GM19468 (cell line): ENCODE data around the gene DOLPP1.
A peak's percentile ranks its signal among the peaks of the same experiment; 100 is the strongest.
"Not testable (repeated sequence)": the region's sequence is repeated elsewhere in the genome, so short reads cannot be mapped to it uniquely, and the experiment has no call there.

Experiments used
- ATAC-seq: cut with Tn5 transposase; IDR thresholded peaks from one replicate; pipeline ENCODE4 v1.9.1; 2021; ENCODE audit warnings: mild to moderate bottlenecking, moderate library complexity, moderate number of reproducible peaks; ENCODE audit not compliant: unreplicated experiment; ENCODE audit errors: extremely low read depth

Gene DOLPP1, protein sequence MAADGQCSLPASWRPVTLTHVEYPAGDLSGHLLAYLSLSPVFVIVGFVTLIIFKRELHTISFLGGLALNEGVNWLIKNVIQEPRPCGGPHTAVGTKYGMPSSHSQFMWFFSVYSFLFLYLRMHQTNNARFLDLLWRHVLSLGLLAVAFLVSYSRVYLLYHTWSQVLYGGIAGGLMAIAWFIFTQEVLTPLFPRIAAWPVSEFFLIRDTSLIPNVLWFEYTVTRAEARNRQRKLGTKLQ

DNA sequence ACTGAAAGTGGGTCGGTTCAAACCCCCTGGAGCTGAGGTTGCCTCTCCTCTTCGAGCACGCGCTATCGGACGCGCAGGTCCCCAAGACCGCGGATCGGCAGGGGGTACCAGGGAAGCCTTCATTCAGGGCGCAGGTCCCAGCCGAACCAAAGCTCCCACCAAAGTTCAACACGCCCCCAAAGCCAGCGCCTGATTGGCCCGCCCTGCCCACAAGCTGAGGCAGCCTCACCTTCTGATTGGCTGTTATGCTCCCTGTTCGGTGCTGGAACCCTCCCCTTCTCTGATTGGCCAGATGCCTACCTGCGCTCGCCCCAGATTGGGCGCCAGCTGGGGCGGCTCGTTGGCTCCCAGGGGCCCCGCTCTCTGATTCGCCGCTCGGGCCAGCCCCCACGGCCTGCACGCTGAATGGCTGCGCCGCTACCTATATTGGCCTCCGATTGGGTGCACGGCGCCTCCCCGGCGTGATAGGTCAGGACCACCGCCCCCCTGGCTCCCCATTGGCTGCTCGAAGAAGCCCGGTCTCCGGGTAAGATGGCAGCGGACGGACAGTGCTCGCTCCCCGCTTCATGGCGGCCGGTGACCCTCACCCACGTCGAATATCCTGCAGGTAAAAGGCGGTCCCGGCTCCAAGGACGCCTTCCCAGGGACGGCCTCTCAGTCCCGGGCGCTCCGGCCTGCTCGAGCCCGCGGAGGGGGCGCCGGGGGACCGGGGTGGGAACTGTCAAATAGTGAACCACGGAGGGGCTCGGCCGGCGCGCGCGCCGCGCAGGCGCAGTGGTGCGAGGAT lies at the start of gene DOLPP1:
Gene DOLPP1, plus strand, starts transcription at position 511 of the 787 bp plus-strand sequence. Its CDS starts 21 bp downstream, at position 532.
- ATAC-seq = peak; percentile 95

DNA sequence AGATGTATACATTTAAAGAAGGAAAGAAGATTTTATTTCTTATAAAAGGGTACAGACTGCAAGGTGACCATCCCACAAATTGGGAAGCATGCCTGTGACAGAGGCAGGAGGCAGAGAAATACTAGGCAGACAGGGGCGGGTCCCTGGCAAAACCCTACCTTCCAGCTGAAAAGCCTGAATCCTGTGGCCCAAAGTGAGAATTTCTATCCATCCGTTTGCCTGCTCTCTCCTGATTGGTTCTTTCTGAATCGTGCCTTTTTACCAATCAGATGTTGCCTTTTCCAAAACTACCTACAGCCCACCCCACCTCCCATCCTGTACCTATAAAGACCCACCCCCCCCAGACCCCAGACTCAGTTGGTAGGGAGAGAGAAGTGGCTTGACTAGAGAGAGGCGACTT lies 49.4 kb upstream of the DOLPP1 start:
- ATAC-seq = no peak

DNA sequence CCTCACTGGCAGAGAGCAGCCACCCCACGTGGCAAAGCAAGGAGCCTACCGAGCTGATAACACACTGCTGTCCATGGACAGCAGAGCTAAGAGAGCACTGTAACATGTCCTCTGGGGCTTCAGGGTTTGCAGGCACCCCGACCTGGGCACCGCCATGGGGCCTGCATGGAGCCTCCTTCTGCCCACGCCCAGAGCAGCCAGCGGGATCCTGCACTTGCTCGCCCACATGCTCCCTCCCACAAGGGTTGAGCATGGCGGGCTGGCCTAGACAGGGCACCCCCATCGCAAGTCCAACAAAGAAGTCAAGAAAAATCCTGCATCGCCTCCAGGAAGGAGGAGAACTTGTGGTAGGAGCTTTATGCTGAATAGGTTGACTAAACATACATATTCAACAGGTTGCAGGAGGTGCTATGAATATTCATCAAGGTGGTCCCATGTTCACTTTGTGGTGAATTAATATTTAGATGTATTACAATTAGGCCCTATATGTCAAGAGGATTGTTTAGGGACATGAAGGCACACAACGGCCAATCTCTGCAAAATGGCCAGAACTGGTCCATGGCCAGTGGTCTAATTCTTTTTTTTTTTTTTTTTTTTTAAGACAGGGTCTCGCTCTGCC lies 48.3 kb upstream of the DOLPP1 start:
- ATAC-seq = no peak

DNA sequence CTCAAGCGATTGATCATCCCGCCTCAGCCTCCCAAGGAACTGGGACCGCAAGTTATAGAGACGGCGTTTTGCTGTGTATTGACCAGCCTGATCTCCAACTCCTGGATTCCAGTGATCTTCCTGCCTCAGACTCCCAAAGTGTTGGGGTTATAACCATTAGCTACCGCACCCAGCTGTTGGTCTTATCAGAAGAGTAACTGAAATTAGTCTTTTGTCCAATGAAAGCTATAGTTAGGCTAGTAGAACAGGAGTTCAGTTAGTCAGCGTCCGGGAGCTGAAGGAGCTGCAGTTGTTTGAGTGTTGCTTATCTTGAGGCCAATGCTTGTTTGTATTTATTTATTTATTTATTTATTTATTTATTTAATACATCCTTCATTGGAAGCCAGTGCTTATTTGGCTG lies 47.7 kb upstream of the DOLPP1 start:
- ATAC-seq = no peak

DNA sequence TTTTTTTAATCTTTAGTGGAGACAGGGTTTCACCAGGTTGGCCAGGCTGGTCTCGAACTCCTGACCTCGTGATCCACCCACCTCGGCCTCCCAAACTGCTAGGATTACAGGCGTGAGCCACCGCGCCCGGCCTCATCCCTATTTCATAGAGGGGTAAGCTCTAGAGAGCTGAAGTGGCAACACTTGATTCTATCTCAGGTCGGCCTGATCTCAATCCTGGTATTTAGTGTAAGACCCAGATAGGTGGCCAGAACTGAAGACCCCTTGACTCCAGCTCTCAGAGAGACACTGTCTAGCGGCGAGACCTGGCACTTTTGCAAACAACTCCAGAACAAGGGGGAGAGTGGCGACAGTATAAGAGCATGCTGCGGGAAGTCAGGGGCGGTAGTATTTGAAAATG lies 45.1 kb upstream of the DOLPP1 start:
- ATAC-seq = not testable (repeated sequence)

DNA sequence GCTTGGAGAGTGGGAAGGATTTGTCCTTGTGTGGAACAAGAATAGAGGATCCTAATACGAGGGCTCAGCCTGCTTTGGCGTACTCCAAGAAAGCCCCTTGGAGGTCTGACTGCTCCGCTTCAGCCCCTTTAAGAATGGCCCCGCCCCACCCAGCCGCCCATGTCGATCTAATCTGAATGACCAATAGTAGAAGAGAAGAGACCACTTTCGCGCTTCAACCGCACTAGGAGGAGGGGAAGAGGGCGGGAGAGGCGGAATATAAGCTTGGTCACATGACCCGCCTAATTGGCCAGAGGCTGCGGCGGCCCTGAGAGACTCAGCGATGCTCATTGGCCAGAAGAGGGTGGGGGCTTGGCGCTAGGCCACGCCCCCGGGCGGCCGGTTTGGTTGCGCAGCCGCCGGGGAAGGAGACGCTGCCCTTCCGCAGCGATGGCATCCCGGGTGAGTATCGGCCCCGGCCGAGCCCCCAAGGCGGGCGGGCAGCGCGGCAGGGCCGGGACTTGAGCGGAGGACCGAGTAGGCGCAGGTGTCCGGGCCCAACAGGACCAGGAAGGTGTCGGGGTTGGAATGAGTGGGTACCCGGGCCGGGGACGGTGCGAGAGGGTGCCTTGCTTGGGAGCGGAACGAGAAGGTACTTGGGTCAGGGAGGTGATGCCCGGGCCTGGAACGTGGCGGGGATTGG lies 44.5 kb upstream of the DOLPP1 start, which contains the start of gene MIGA2:
Gene MIGA2, plus strand, starts transcription at position 386 of the 682 bp plus-strand sequence. CDS start 3,969 bp downstream, outside the sequence.
- peak; percentile 96 for ATAC-seq

DNA sequence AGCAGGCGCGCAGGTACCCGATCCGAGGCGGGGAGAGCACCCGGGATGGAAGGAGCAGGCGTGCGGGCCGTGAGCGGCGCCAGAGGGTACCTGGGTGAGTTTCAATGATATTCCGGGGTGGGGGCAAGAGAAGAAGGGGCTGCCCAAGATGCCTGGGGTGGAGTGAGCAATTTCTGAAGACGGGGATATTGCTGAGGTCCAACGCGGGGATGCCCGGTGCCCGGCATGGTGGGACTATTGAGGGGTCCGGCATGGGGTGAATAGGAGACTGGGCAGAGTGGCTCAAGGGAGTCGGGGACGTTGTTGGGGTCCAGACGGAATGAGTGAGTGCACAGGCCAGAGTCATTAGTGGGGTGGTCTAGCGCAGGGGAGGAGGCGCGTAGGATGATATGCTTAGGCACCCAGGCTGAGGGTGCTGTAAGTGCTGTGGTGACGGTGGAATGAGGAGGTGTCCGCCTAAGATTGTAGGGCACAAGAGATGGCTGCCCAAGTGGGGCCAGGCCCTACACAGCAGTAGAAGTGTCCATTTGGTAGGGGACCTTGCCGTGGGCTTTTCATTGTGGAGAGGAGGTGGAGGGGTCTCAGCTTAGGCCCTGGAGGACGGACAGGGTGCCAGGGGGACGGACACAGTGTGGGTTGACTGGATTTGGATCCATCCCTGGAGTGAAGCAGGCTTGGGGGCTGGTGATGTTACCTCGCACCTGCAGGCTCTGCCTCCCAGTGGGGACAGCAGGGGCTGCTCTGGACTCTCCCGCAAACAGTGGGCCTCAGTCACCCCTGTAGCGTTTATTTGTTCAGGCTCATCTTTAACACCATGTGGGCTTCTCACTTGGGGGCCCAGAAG lies 43.8 kb upstream of the DOLPP1 start:
- no peak for ATAC-seq

DNA sequence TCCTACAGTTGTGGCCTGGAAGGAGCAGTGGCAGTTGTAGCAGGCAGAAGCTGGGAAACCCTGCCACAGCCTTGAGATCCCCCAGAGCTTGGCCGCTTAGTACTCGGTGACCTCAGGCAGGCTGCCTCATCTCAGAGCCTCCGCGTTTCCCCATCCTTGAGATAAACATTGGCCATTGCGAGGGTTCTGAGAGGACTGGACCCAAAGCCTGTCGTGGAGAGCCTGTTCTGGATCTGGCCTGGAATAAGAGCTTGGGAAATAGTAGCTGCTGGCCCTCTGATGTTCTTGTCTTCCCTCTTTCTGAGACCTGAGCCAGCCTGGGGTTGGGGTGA lies 43.2 kb upstream of the DOLPP1 start:
- no peak for ATAC-seq

DNA sequence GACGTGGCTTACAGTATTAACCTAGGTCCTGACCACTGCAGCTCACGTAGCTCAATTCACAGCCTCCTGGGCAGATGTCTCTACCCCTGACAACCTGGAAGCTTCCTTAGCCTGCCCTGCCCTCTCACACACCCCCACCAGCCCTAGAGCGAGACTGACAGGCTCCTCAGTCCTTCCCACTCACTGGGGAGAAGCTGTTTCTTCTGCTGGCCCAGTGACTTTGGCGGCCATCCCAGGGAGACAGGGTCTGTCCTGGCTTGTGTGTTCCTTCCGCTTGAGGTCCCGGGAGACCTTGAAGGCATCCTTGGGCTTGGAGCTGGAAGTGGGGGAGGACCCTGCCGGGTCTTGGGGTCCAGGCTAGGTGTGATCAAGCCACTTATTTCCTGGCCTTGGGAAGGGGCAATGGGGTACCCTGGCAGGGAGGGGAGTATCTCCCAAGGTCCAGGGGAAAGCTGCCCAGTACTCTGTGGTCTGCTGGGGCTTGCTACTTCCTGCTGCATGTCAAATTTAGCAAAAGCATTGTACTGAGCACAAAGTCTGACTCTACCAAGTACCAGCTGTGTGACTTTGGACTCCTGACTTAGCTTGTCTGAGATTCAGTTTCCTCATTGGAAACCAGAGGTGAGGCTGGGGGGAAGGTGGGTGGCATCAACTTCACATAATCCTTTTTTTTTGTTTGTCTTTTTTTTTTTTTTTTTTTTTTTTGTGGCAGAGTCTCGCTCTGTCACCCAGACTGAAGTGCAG lies 42.6 kb upstream of the DOLPP1 start:
- ATAC-seq = no peak

DNA sequence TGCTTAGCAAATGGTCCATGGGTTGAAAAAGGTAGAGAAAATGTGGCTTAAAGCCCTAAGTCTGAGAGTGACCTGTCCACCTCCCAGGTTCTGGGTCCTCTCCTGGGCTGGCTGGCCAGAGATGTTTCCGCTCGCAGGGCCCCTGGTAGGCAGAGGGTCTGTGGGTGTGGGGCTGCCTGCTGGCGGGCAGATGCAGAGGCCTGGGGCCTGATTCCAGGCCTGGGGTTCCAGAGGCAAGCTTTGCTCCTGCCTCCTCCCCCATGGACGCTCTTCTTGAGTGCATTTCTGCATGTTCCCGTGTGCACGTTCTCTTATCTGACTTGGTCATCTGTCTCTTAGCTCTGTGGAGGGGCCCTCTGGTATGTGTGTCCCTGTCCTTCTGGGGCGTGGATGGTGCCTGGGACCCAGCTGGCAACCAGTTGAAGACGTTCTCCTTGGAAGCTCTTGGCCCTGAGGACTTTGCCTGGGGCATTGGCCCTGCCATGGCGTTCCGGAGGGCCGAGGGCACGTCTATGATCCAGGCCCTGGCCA lies 40.7 kb upstream of the DOLPP1 start:
- ATAC-seq = no peak

DNA sequence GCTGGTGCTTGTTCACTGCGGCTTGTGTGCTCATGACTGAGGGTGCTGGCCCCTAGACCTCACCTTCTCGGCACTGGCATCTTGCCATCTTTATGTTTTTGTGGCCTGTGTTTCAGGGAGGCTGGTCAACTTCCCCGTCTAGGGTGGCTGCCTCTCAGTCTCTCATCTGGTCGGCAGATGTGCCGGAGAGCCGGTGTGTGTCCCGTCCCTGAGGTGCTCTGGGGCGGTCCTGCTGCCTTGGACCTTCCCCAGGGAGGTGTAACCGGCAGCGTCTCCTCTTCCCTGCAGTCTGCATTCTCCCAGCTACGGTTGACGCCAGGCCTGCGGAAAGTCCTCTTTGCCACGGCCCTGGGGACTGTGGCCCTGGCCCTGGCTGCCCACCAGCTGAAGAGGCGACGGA lies 38.9 kb upstream of the DOLPP1 start:
- ATAC-seq = no peak

DNA sequence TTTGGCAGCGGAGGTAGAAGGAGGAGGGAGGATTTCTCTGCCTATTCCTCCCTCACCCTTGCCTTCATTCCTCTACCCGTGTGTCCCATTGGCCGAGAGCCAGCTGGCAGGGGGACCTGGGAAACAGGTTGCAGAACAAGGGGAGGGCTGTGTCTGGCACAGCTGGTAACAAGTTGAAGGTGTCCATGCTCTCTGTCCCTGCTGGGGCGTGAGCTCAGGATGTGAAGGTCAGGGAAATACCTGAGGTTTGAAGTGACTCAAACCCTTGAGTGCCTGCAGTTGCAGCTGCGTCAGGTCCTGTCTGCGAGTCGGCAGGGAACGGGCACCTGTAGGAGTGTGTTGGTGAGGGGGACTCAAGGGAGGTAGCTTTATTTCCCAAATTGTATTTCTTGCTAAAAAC lies 28.3 kb upstream of the DOLPP1 start:
- no peak for ATAC-seq

DNA sequence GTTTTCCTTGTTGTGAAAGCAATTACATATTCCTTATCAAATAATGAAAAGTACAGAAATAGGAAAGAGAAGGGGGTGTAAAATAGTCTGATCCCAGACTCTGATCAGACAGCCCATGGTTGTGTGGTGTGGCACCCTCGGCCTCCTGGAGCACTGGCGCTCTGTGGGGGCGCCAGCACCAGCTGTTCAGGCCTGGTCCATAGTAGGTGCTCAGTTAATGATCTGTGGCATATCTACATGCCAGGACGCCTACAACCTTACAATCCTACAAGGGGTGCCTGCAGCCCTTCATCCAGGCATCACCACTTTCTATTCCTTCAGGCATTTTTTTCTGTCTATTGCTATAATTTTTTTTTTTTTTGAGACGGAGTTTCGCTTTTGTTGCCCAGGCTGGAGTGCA lies 27.9 kb upstream of the DOLPP1 start:
- no peak for ATAC-seq

DNA sequence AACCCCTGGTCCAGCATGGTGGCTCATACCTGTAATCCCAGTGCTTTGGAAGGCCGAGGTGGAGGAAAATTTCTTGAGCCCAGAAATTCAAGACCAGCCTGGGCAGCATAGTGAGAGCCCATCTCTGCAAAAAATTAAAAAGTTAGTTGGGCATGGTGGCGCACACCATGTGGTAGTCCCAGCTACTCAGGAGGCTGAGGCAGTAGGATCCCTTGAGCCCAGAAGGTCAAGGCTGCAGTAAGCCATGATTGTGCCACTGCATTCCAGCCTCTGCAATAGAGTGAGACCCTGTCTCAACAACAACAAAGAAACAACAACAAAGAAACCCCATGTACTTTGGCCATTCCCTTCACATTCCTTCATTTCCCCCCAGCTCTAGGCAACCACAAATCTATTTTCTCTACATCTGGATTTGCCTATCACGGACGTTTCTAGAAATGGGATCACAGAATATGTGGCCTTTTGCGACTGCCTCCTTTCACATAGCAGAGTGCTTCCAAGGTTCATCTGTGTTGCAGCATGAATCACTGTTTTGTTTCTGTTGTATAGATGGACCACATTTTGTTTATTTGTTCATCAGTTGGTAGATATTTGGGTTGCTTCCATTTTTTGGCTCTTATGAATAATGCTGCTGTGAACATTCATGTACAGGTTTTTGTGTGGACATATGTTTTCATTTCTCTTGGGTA lies 26.6 kb upstream of the DOLPP1 start:
- ATAC-seq = no peak

DNA sequence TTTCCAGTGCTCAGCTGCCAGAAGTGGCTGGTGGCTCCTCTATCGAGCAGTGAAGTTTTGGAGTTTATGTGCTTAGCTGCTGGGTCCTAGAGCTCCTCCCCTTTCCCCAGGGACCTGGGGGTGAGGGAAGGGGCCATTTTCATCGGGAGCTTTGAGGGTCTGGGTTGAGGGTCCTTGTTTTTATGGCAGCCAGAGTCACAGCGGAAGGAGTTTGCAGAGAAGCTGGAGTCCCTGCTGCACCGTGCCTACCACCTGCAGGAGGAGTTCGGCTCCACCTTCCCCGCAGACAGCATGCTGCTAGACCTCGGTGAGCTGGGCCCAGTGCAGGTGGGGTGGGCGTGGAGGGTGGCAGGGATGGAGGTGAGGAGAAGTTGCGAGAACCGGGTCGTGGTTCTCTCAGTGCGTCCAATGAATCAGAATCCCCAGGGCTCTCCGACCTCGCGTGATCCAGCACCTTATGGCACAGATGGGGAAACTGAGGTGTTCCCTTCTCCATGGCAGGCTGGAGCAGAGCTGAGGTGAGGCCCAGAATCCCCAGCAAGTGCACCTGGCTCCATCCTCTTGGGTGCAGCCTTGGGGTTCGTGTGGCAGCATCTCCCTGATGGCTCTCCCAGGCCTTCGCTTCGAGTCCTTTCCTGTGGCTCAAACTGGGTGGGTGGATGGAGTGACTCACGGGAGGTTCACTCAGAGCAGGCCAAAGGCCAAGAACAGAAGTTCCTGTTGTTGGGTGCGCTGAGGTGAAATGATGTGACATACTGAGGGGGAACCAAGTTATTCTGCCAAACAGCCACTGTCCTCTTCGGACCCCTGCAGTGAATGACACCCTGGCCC lies 21.7 kb upstream of the DOLPP1 start:
- ATAC-seq = no peak

DNA sequence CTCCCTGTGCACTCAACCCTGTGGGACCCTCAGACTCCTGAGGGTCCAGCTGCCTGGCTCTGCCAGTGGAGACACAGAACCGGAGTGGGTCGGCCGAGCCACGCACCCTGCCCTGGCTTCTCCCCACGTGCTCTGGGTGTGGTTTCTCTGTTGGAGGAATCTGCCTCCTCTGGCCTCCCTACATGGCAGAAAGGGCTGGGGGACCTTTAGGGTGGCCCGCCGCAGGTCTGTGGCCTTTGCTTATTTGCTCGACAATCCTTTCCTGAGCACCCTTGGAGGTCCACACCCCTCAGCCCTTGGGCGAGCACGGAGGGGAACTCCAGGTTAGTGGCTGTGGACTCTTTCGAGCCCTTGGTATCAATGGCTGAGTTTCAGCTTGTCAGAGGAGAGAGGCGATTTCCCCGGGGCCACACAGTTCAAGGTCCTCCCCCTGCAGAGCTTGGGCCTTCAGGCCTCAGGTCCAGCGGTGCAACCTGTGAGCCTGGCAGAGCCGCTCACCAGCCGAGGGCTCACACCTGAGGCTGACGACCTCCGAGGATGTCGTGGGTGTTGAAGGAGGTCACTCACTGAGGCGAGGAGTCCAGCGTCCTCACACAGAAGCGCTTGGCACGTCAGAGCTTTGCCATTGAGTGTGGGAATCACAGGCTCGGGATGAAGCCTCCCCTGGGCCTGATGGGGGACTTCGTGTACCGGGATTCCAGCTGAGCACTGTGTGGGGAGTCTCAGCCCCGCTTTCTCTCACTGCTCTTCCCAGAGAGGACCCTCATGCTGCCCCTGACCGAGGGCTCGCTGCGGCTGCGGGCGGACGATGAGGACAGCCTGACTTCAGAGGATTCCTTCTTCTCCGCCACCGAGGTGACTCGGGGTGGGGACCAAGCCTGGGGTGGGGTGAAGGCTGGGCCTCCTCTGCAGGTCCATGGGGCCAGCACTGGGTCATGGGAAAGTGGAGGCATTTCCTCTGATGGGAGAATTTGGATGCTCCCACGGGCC lies 20.8 kb upstream of the DOLPP1 start:
- ATAC-seq = no peak
